NCI-H345 treated with DMSO at 0.1 percent for 48 hours (cell line): ENCODE results near the gene DNAJC5G.
"Not testable (repeated sequence)": the region's sequence is repeated elsewhere in the genome, so short reads cannot be mapped to it uniquely, and the experiment has no call there.

ENCODE experiments used
- DNase-seq: peaks from one replicate; lab custom pipeline; 2025; ENCODE audit not compliant: unreplicated experiment; lab: John Stamatoyannopoulos, UW

Gene DNAJC5G

DNA sequence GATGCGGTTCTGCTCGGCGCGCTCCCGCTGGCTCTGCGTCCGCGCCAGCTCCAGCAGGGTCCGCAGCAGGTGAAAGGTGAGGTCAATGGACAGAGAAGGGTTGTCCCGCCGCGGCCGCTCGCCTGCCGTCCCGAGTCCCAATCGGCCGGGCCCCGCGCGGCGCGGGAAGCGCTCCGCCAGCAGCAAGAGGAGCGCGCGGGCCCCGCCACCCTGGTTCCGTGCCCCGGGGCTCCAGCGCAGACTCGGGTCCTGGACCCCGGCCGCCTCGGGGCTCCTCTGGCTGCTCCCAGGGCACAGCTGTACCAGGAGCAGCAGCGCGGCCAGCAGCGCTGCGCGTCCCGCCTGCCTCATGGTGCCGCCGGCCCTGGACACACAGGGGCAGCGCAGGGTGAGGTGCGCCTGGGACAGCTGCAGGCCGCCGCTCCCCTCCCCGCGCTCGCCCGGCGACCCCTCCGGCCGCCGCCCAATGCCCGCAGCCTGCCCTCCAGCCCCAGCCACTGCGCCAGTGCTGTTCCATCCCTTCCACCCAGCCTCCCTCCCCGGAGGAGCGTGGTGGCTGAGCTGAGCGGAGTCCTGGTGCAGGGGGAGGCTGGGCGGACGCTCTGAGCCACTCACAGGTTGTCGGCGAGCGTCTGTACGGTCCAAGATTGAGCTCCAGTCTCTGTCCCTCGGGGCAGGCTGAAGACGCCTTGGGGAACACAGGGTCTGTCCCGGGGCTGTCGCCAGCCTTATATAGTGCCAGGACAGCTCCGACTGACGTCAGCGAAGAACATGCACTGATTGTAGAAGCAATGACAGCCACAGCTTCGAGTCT lies 32.5 kb downstream of the DNAJC5G start:
- DNase-seq: no peak

GRCh38 chr2:27308359-27308881 lies 33.2 kb downstream of the DNAJC5G start, which contains the start of gene UCN:
Gene UCN (minus strand): TSS chr2:27308445. CDS start chr2:27307895, 550 bp downstream.
- no peak for DNase-seq

GRCh38 chr2:27309651-27310050 lies 34.4 kb downstream of the DNAJC5G start:
- DNase-seq: no peak

- DNase-seq: no peak
Measured at GRCh38 chr2:27312152-27312551, 36.9 kb downstream of the DNAJC5G start.

- DNase-seq: no peak
Measured at GRCh38 chr2:27313882-27314645, 38.8 kb downstream of the DNAJC5G start.

- no peak for DNase-seq
Measured at GRCh38 chr2:27314709-27315108, 39.5 kb downstream of the DNAJC5G start.

GRCh38 chr2:27315122-27315521 lies 39.9 kb downstream of the DNAJC5G start:
- no peak for DNase-seq

- peak; percentile 83 for DNase-seq
Measured at GRCh38 chr2:27316655-27317412, 41.6 kb downstream of the DNAJC5G start.

DNA sequence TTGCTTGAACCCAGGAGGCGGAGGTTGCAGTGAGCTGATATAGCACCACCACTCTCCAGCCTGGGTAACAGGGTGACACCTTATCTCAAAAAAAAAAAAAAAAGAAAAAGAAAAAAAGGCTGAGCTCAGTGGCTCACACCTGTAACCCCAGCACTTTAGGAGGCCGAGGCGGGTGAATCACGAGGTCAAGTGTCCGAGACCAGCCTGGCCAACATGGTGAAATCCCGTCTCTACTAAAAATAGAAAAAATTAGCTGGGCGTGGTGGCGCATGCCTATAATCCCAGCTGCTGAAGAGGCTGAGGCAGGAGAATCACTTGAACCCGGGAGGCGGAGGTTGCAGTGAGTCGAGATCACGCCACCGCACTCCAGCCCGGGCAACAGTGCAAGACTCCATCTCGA lies 44.6 kb downstream of the DNAJC5G start:
- not testable (repeated sequence) for DNase-seq

DNA sequence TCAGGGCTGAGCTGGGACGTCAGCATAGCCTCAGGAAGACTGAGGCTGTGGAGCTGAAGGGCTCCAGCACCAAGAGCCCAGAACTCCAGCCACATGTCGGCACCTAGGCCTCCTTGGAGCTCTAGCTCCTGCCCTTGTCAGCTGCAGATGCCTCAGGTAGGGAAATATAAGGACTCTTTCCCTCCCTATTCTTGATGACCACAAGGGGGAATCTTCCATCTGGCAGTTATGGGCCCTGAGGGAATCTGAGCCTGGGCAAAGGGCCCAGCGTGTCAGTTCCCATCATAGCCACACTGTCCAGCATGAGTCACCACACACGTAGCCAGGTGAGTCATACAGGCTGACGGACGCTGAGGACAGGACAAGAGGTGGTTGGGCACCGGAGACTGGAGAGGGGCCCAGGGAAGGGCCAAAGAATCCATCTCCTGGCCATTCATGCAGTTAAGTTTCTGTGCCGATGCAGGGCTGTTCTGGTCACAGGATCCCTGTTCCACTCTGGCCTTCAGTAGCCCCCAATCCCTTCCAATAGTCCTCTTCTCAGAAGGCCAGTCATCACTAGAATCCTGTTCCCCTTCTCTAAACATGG lies 45.8 kb downstream of the DNAJC5G start:
- no peak for DNase-seq

DNA sequence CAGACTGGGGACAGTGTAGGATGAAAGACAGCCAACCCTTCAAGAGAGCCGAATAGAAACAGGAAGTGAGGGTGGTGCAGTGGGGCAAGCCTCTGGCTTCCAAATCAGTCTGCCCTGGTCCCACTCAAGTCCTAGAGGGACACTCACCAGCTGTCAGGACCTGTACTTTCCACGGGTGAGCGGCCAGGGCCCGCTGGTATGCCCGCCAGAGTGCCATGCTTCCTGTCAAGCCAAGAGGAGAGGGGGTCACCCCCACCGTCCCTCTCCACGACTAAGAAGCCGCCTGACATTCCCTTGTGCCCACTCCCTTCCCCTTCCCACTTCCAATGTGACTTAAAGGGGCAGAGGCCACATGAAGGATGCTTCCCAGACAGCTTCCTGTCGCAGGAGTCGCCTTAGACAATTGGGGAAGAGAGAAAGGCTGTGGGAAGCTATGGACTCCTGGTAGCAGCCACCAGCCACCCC lies 47.1 kb downstream of the DNAJC5G start:
- no peak for DNase-seq

GRCh38 chr2:27322766-27323595 lies 47.7 kb downstream of the DNAJC5G start, which contains the start of gene MPV17:
Gene MPV17 (minus strand): TSS chr2:27323097. CDS start chr2:27322517, 580 bp downstream.
- DNase-seq: peak; percentile 90

DNA sequence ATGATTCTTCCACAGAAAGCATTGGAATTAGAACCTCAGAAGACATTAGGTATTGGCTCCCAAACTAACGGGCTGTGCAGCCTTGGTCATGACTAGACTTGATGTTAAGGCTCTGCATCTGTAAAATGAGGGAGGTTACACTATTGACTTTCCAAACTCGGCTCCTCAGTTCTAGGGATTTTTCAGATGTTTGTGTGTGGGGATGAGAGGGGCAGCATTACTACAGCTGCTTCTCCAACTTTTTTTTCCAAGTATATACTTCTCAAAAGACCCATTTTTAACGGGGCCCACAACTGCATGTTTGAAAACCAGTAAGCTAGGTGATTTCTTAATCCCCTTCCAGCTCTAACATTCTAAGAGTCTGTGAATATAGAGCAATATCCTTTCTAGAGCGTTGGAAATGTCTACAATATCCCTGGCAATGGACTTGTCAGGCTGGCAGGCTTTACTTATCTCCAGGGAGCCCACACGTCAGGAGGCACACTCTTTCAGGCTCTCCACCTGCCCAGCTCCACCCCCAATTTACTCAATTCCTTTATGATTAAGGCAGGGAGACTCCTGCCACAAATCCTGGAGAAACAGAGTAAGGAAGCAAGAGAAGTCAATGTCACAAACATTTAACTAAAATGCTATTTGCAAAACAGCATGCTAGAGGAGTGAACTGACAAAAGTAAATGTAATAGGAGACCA lies 48.5 kb downstream of the DNAJC5G start:
- peak; percentile 9 for DNase-seq

- no peak for DNase-seq
Measured at GRCh38 chr2:27324720-27325119, 49.5 kb downstream of the DNAJC5G start.
